GM23338 (cell line): ENCODE data around the gene LPAR6. TPM values are rescaled to one million over a fixed set of nuclear protein-coding genes. Genes with fewer than 3 reads are reported as not detected.

Experiments used
- ATAC-seq: fragments of 200-7000 bp; cut with Tn5 transposase; 3 replicates; pipeline ENCODE4 v1.9.1; 2020
- DNase-seq: peaks from one replicate; pipeline ENCODE4 v3.0.0-alpha.2; 2015; ENCODE audit warnings: low spot score
- H2AFZ ChIP-seq: fragments of 200-600 bp; sonication (generic); 2 replicates; pipeline ENCODE4 v1.8.0; 2016; ENCODE audit warnings: antibody characterized with exemption, mild to moderate bottlenecking, moderate library complexity
- H3F3A ChIP-seq: fragments of 200-600 bp; sonication (generic); replicated peaks from 2 replicates; pipeline ENCODE4 v1.8.0; 2017; ENCODE audit warnings: antibody characterized with exemption, mixed run types, low read depth
- H3K27ac ChIP-seq: fragments of 200-600 bp; sonication (generic); 2 replicates; pipeline ENCODE4 v1.6.1; 2016; ENCODE audit warnings: low read depth
- H3K27me3 ChIP-seq: fragments of 200-600 bp; sonication (generic); 2 replicates; pipeline ENCODE4 v1.8.0; 2016; ENCODE audit warnings: mild to moderate bottlenecking, mixed run types, moderate library complexity; ENCODE audit not compliant: insufficient read depth
- H3K36me3 ChIP-seq: fragments of 200-600 bp; sonication (generic); 2 replicates; pipeline ENCODE4 v1.8.0; 2016; ENCODE audit warnings: mild to moderate bottlenecking; ENCODE audit not compliant: insufficient read depth
- H3K4me1 ChIP-seq: fragments of 200-600 bp; sonication (generic); 2 replicates; pipeline ENCODE4 v1.8.0; 2016; ENCODE audit warnings: mild to moderate bottlenecking, moderate library complexity; ENCODE audit not compliant: insufficient read depth
- H3K4me2 ChIP-seq: fragments of 200-600 bp; sonication (generic); 2 replicates; pipeline ENCODE4 v1.7.1; 2017; ENCODE audit warnings: mixed run types
- H3K4me3 ChIP-seq: fragments of 200-600 bp; sonication (generic); 2 replicates; pipeline ENCODE4 v1.6.1; 2016; ENCODE audit warnings: mixed run types
- H3K79me2 ChIP-seq: fragments of 200-600 bp; sonication (generic); replicated peaks from 2 replicates; pipeline ENCODE4 v1.8.0; 2017; ENCODE audit warnings: mild to moderate bottlenecking; ENCODE audit not compliant: insufficient read depth
- H3K9me2 ChIP-seq: fragments of 200-600 bp; sonication (generic); 2 replicates; pipeline ENCODE4 v1.8.0; 2017; ENCODE audit not compliant: insufficient read depth
- H4K20me1 ChIP-seq: fragments of 200-600 bp; sonication (generic); replicated peaks from 2 replicates; pipeline ENCODE4 v1.8.0; 2017; ENCODE audit warnings: mild to moderate bottlenecking; ENCODE audit not compliant: insufficient read depth
- H3K27ac Mint-ChIP-seq: 2 replicates; pipeline ENCODE4 v1.8.0; 2020; ENCODE audit warnings: inconsistent platforms, mild to moderate bottlenecking, moderate library complexity, mixed read lengths
- H3K27me3 Mint-ChIP-seq: 3 replicates; pipeline ENCODE4 v1.8.0; 2022; ENCODE audit warnings: low read depth, mild to moderate bottlenecking, moderate library complexity, mixed read lengths, inconsistent platforms; ENCODE audit not compliant: insufficient read depth, poor library complexity
- H3K36me3 Mint-ChIP-seq: 3 replicates; pipeline ENCODE4 v1.8.0; 2021; ENCODE audit warnings: low read depth, mild to moderate bottlenecking, inconsistent platforms, moderate library complexity, mixed read lengths
- H3K4me1 Mint-ChIP-seq: 3 replicates; pipeline ENCODE4 v1.8.0; 2020; ENCODE audit warnings: mild to moderate bottlenecking, inconsistent platforms, mixed read lengths
- H3K4me3 Mint-ChIP-seq: 3 replicates; pipeline ENCODE4 v1.8.0; 2021; ENCODE audit warnings: moderate library complexity, mild to moderate bottlenecking, inconsistent platforms, mixed read lengths
- H3K9me3 Mint-ChIP-seq: 3 replicates; pipeline ENCODE4 v1.8.0; 2020; ENCODE audit warnings: moderate library complexity, mild to moderate bottlenecking, inconsistent platforms, mixed read lengths
- EZH2 ChIP-seq: fragments of 200-600 bp; sonication (generic); IDR thresholded peaks from one replicate; pipeline ENCODE4 v1.8.0; 2017; ENCODE audit warnings: antibody characterized with exemption, mild to moderate bottlenecking, low read depth; ENCODE audit not compliant: unreplicated experiment
- EZH2phosphoT487 ChIP-seq: fragments of 200-600 bp; sonication (generic); IDR thresholded peaks from one replicate; pipeline ENCODE4 v1.8.1; 2018; ENCODE audit warnings: antibody characterized with exemption; ENCODE audit not compliant: unreplicated experiment
- JUNB ChIP-seq: IDR thresholded peaks from one replicate; pipeline ENCODE4 v1.6.1; 2016; ENCODE audit warnings: antibody characterized with exemption; ENCODE audit not compliant: unreplicated experiment
- NANOG ChIP-seq: IDR thresholded peaks from 2 replicates; pipeline ENCODE4 v1.6.1; 2016; ENCODE audit warnings: antibody characterized with exemption, borderline replicate concordance
- POLR2AphosphoS5 ChIP-seq: IDR thresholded peaks from 2 replicates; pipeline ENCODE4 v1.6.1; 2016; ENCODE audit warnings: antibody characterized with exemption, low read depth
- STAT1 ChIP-seq: IDR thresholded peaks from one replicate; pipeline ENCODE4 v1.6.1; 2016; ENCODE audit warnings: antibody characterized with exemption; ENCODE audit not compliant: unreplicated experiment
- ZNF114 ChIP-seq: fragments of 250-450 bp; sonication (Bioruptor Pico); IDR thresholded peaks from 2 replicates; pipeline ENCODE4 v1.5.0; 2020; ENCODE audit warnings: mild to moderate bottlenecking, moderate library complexity
- ZNF331 ChIP-seq: fragments of 250-450 bp; sonication (Bioruptor Pico); IDR thresholded peaks from 2 replicates; pipeline ENCODE4 v1.5.0; 2020; ENCODE audit warnings: low read depth, mild to moderate bottlenecking, moderate library complexity
- polyA plus RNA-seq: library from polyadenylated mRNA; unstranded; fragments of >200 nt; fragmentation: Nextera tagmentation; extraction: Ambion mirVana; gene quantifications from 2 replicates; pipeline ENCODE4 v1.2.1, GENCODE V29; 2016
- total RNA-seq: library from RNA; depleted of rRNA; stranded (reverse); fragments of >200 nt; shearing (Covaris generic); gene quantifications from 2 replicates; pipeline ENCODE4 v1.2.3, GENCODE V29; 2014
- TF ChIP-seq, protein P1 (sequence below): fragments of 250-450 bp; sonication (Bioruptor Pico); IDR thresholded peaks from 2 replicates; pipeline ENCODE4 v1.5.0; 2020; ENCODE audit warnings: mild to moderate bottlenecking, moderate library complexity
- TF ChIP-seq, protein P2 (sequence below): IDR thresholded peaks from one replicate; pipeline ENCODE4 v1.6.1; 2018; ENCODE audit warnings: antibody characterized with exemption; ENCODE audit not compliant: unreplicated experiment
- TF ChIP-seq, protein P3 (sequence below): IDR thresholded peaks from 2 replicates; pipeline ENCODE4 v1.6.1; 2016; ENCODE audit warnings: antibody characterized with exemption
- TF ChIP-seq, protein P4 (sequence below), 2 experiments: fragments of 200-600 bp in 1 of 2; sonication (generic) in 1 of 2; conservative IDR thresholded peaks; 2 replicates each; pipeline versions ENCODE4 v1.5.1 to v1.6.1; 2016 to 2017; ENCODE audit warnings: antibody characterized with exemption in 2 of 2, low read depth in 2 of 2, mild to moderate bottlenecking in 2 of 2, moderate library complexity in 1 of 2

The LPAR6 gene
- total and polyA plus RNA-seq, 2 experiments from 2014 or later = 1.4 to 2.1 TPM

DNA sequence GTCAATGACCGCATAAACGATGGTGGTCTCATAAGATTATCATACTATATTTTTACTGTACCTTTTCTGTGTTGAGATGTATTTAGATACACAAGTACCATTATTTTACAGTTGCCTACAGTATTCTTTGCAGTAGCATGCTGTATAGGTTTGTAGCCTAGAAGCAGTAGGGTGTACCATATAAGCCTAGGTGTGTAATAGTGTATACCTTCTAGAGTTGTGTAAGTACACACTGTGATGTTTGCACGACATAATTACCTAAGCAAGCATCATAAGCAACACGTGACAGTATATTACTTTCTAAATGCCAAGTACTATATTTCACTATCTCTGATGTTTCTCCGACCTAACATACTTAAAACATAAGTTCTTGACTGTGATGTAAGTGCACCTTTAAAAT is 2.7 kb downstream of the LPAR6 start (continued):
- TF ChIP-seq, protein P1, sequence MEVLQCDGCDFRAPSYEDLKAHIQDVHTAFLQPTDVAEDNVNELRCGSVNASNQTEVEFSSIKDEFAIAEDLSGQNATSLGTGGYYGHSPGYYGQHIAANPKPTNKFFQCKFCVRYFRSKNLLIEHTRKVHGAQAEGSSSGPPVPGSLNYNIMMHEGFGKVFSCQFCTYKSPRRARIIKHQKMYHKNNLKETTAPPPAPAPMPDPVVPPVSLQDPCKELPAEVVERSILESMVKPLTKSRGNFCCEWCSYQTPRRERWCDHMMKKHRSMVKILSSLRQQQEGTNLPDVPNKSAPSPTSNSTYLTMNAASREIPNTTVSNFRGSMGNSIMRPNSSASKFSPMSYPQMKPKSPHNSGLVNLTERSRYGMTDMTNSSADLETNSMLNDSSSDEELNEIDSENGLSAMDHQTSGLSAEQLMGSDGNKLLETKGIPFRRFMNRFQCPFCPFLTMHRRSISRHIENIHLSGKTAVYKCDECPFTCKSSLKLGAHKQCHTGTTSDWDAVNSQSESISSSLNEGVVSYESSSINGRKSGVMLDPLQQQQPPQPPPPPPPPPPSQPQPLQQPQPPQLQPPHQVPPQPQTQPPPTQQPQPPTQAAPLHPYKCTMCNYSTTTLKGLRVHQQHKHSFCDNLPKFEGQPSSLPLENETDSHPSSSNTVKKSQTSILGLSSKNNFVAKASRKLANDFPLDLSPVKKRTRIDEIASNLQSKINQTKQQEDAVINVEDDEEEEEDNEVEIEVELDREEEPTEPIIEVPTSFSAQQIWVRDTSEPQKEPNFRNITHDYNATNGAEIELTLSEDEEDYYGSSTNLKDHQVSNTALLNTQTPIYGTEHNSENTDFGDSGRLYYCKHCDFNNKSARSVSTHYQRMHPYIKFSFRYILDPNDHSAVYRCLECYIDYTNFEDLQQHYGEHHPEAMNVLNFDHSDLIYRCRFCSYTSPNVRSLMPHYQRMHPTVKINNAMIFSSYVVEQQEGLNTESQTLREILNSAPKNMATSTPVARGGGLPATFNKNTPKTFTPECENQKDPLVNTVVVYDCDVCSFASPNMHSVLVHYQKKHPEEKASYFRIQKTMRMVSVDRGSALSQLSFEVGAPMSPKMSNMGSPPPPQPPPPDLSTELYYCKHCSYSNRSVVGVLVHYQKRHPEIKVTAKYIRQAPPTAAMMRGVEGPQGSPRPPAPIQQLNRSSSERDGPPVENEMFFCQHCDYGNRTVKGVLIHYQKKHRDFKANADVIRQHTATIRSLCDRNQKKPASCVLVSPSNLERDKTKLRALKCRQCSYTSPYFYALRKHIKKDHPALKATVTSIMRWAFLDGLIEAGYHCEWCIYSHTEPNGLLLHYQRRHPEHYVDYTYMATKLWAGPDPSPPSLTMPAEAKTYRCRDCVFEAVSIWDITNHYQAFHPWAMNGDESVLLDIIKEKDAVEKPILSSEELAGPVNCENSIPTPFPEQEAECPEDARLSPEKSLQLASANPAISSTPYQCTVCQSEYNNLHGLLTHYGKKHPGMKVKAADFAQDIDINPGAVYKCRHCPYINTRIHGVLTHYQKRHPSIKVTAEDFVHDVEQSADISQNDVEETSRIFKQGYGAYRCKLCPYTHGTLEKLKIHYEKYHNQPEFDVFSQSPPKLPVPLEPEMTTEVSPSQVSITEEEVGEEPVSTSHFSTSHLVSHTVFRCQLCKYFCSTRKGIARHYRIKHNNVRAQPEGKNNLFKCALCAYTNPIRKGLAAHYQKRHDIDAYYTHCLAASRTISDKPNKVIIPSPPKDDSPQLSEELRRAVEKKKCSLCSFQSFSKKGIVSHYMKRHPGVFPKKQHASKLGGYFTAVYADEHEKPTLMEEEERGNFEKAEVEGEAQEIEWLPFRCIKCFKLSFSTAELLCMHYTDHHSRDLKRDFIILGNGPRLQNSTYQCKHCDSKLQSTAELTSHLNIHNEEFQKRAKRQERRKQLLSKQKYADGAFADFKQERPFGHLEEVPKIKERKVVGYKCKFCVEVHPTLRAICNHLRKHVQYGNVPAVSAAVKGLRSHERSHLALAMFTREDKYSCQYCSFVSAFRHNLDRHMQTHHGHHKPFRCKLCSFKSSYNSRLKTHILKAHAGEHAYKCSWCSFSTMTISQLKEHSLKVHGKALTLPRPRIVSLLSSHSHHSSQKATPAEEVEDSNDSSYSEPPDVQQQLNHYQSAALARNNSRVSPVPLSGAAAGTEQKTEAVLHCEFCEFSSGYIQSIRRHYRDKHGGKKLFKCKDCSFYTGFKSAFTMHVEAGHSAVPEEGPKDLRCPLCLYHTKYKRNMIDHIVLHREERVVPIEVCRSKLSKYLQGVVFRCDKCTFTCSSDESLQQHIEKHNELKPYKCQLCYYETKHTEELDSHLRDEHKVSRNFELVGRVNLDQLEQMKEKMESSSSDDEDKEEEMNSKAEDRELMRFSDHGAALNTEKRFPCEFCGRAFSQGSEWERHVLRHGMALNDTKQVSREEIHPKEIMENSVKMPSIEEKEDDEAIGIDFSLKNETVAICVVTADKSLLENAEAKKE (CRISPR knock-in tag) = no peak
- TF ChIP-seq EZH2phosphoT487 = no peak
- no peak for TF ChIP-seq EZH2
- no peak for TF ChIP-seq NANOG
- TF ChIP-seq STAT1 = no peak
- no peak for TF ChIP-seq ZNF114 (CRISPR knock-in tag)

DNA sequence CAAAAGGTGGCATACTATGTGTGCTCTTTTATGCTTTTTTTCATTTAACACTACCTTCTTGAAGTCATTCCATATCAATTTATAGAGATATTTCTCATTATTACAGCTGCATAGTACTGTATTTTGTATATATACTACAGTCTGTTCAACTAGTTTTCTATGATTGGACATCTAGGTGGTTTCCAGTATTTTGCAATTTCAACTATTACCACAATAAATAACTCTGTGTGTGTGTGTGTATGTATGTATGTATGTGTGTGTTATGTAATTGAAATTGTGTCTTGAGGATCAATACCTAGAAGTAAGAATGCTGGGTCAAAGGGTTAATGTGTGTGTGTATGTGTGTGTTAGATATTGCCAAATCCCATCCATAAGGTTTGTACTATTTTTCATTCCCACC is 7.0 kb downstream of the LPAR6 start:
- Mint-ChIP-seq H3K4me3 (no peak overlapping the region), H3K4me1 (peaks cover 4% of the 10 kb centered on the region), H3K9me3 (no peaks in the 10 kb centered on the region)

More for the DNA sequence above, 7.0 kb downstream of the LPAR6 start:
- H4K20me1 ChIP-seq = no peaks in the 10 kb centered on the region
- H2AFZ ChIP-seq = no peak overlapping the region
- Mint-ChIP-seq H3K27me3 (no peaks in the 10 kb centered on the region), H3K27ac (no peak overlapping the region), H3K36me3 (no peaks in the 10 kb centered on the region)
- no peaks in the 10 kb centered on the region for H3K4me1 ChIP-seq
- H3K36me3 ChIP-seq = no peaks in the 10 kb centered on the region
- no peak for DNase-seq
- H3K4me2 ChIP-seq = no peak overlapping the region
- H3K4me3 ChIP-seq = no peak overlapping the region
- H3K27me3 ChIP-seq = no peaks in the 10 kb centered on the region
- no peak overlapping the region for H3K27ac ChIP-seq
- H3K9me2 ChIP-seq = no peaks in the 10 kb centered on the region
- no peaks in the 10 kb centered on the region for H3K79me2 ChIP-seq
- TF ChIP-seq POLR2AphosphoS5 (no peak), EZH2phosphoT487 (no peak), NANOG (no peak), JUNB (no peak), ZNF331 (no peak), EZH2 (no peak)
- TF ChIP-seq, protein P2, sequence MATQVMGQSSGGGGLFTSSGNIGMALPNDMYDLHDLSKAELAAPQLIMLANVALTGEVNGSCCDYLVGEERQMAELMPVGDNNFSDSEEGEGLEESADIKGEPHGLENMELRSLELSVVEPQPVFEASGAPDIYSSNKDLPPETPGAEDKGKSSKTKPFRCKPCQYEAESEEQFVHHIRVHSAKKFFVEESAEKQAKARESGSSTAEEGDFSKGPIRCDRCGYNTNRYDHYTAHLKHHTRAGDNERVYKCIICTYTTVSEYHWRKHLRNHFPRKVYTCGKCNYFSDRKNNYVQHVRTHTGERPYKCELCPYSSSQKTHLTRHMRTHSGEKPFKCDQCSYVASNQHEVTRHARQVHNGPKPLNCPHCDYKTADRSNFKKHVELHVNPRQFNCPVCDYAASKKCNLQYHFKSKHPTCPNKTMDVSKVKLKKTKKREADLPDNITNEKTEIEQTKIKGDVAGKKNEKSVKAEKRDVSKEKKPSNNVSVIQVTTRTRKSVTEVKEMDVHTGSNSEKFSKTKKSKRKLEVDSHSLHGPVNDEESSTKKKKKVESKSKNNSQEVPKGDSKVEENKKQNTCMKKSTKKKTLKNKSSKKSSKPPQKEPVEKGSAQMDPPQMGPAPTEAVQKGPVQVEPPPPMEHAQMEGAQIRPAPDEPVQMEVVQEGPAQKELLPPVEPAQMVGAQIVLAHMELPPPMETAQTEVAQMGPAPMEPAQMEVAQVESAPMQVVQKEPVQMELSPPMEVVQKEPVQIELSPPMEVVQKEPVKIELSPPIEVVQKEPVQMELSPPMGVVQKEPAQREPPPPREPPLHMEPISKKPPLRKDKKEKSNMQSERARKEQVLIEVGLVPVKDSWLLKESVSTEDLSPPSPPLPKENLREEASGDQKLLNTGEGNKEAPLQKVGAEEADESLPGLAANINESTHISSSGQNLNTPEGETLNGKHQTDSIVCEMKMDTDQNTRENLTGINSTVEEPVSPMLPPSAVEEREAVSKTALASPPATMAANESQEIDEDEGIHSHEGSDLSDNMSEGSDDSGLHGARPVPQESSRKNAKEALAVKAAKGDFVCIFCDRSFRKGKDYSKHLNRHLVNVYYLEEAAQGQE = no peak
- TF ChIP-seq, protein P3, sequence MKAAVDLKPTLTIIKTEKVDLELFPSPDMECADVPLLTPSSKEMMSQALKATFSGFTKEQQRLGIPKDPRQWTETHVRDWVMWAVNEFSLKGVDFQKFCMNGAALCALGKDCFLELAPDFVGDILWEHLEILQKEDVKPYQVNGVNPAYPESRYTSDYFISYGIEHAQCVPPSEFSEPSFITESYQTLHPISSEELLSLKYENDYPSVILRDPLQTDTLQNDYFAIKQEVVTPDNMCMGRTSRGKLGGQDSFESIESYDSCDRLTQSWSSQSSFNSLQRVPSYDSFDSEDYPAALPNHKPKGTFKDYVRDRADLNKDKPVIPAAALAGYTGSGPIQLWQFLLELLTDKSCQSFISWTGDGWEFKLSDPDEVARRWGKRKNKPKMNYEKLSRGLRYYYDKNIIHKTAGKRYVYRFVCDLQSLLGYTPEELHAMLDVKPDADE = no peak
- TF ChIP-seq, protein P4, sequence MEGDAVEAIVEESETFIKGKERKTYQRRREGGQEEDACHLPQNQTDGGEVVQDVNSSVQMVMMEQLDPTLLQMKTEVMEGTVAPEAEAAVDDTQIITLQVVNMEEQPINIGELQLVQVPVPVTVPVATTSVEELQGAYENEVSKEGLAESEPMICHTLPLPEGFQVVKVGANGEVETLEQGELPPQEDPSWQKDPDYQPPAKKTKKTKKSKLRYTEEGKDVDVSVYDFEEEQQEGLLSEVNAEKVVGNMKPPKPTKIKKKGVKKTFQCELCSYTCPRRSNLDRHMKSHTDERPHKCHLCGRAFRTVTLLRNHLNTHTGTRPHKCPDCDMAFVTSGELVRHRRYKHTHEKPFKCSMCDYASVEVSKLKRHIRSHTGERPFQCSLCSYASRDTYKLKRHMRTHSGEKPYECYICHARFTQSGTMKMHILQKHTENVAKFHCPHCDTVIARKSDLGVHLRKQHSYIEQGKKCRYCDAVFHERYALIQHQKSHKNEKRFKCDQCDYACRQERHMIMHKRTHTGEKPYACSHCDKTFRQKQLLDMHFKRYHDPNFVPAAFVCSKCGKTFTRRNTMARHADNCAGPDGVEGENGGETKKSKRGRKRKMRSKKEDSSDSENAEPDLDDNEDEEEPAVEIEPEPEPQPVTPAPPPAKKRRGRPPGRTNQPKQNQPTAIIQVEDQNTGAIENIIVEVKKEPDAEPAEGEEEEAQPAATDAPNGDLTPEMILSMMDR (conservative IDR thresholded peaks at IDR 0.05; ENCODE audit: low read depth in 2 of 2) = no peak
- ATAC-seq = no peak
- H3F3A ChIP-seq = no peaks in the 10 kb centered on the region
